ENCODE results near the gene EML6.

EML6 gene

GRCh38 chr2:55010915-55011314 lies 287.5 kb downstream of the EML6 start:
- DNase-seq, result no peak

GRCh38 chr2:55011831-55012671 lies 288.6 kb downstream of the EML6 start:
- no peak for DNase-seq

GRCh38 chr2:55012672-55013484 lies 289.4 kb downstream of the EML6 start:
- DNase-seq, result no peak

- DNase-seq, result no peak
Observed at GRCh38 chr2:55013936-55014335, 290.5 kb downstream of the EML6 start.

- peak; percentile 30 for DNase-seq
Observed at GRCh38 chr2:55014962-55015939, 291.8 kb downstream of the EML6 start.

GRCh38 chr2:55017428-55017827 lies 294.0 kb downstream of the EML6 start:
- DNase-seq, result no peak

GRCh38 chr2:55017880-55018279 lies 294.4 kb downstream of the EML6 start:
- DNase-seq, result no peak

GRCh38 chr2:55018619-55019018 lies 295.2 kb downstream of the EML6 start:
- no peak for DNase-seq

GRCh38 chr2:55019526-55020258 lies 296.2 kb downstream of the EML6 start:
- DNase-seq, result no peak

Data from NCI-H345 (cell line).